ENCODE measurements around the gene TRIO. TPM values are rescaled to one million over a fixed set of nuclear protein-coding genes. Genes with fewer than 3 reads are reported as not detected.

TRIO gene
- total RNA-seq, 3 donors from 2014 or later: 4.6 to 6.6 (median 5.7) TPM

DNA sequence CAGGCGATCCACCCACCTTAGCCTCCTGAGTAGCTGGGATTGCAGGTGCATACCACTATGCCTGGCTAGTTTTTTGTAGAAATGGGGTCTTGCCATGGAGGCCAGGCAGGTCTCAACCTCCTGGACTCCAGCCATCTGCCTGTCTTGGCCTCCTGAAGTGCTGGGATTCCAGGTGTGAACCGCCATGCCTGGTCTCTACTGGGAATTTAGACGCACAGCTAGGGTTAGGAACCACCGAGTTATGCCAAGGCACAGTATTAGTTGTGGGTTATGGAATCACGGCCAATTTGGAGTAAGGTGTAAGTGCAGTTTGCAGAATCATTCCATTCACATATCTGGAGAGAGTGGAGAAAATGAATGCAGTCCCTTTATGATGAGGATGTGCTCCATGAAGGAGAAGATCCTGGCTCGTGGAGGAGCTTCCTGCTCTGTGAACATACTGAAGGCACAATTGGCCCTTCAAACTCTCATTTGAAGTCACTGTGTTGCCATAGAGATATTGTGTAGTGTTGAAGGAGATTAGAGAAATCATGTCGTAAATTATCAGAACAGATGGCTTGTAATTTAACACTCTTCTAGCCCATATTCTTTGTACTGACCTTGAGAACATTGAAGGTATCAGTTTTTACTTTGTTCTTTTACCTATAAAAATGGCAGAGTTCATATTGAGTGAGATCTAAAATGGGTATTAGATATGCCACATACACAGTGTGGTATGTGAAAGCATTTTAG lies 18.8 kb downstream of the TRIO start:
- H3K27me3 Mint-ChIP-seq (ENCODE audit: low read depth): peaks cover 5% of the 10 kb centered on the region
- peaks cover 4% of the 10 kb centered on the region for H3K9me3 Mint-ChIP-seq
- H3K4me1 Mint-ChIP-seq (ENCODE audit: low read depth): no peaks in the 10 kb centered on the region

DNA sequence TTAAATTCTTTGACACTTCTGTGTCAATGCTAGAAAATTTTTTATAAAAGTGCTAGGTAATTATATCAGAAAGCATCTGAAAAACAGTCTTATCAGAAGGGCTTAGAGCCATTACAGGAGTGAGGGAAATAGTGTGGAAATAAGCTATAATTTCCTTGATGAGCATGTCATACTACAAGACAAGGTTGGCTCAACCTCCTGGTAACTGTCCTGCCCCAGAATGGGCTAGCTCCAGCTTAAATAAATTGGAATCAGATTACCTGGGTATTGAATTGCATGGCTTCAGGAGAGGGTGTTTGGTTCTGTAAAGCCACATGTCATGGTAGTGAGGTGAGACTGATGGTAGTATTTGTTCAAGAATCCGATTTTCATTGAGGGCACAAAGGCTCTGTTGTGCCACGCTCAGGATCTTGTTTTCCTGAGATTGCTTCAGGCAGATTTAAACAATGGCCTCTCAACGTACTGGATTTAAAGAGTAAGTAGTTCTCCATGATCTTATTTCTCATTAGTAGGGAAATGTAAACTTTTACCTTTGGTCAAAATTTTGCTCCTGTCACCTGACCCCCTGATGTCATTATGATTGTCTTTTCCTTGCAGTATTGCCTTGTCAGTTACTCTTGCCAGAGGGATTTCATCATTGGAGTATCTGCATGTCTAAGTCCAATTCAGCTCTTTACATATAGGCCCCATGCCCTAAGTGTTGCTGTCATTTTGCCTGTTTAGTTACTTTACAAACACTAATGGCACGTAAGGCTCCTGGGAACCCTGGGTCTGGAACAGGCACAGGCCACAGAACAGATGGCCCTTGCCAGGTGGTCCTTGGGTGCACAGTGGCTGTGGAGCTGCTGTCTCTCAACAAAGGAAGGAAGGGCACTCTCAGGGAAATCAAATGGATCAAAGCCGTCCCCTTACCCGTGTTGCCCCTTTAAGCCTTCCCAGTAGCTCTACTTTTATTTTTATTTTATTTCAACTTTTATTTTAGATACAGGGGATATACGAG lies 21.3 kb downstream of the TRIO start:
- DNase-seq (no peak), ATAC-seq (no peak)
- Mint-ChIP-seq H3K9me3 (peaks cover 4% of the 10 kb centered on the region), H3K36me3 (ENCODE audit: insufficient read depth) (no peaks in the 10 kb centered on the region), H3K27me3 (ENCODE audit: low read depth) (peaks cover 2% of the 10 kb centered on the region), H3K4me3 (no peak overlapping the region), H3K4me1 (ENCODE audit: low read depth) (no peaks in the 10 kb centered on the region)

More for the DNA sequence above, 18.8 kb downstream of the TRIO start:
- no peak for ATAC-seq
- no peak for DNase-seq
- H3K36me3 Mint-ChIP-seq (ENCODE audit: insufficient read depth): no peaks in the 10 kb centered on the region
- no peak overlapping the region for H3K4me3 Mint-ChIP-seq

DNA sequence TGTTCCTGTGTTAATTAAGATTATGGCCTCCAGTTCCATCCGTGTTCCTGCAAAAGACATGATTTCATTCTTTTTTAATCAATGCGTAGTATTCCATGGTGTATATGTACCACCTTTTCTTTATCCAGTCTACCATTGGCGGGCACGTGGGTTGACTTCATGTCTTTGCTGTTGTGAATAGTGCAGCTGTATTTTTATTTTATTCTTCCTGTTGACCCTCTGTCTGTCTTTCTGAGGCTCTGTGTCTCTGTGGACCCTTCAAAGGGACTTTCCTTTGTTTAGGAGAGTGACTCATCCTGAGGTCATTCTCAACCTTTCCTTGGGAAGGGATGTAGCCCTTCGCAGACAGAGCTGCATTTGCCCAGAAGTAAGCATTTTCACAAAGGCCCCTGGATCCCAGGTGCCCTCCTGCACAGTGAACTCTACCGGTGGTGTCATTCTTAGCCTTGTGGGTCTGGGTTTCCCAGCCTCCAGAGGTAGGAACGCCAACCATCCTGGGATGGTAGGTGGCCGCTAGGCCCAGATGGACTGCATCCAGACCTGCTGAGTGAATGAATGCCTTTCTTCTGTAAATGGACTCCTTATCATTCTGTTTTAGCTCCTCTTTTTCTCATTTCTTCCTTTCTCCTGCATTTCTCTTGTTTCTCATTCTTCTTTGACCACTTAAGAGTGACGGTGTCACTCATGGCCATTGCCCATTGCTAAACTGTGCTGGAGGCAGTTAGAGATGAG lies 22.4 kb downstream of the TRIO start:
- Mint-ChIP-seq H3K4me1 (ENCODE audit: low read depth) (no peaks in the 10 kb centered on the region), H3K9me3 (peaks cover 4% of the 10 kb centered on the region), H3K4me3 (no peak overlapping the region), H3K36me3 (ENCODE audit: insufficient read depth) (no peaks in the 10 kb centered on the region), H3K27me3 (ENCODE audit: low read depth) (peaks cover 2% of the 10 kb centered on the region)
- DNase-seq: no peak
- no peak for ATAC-seq

DNA sequence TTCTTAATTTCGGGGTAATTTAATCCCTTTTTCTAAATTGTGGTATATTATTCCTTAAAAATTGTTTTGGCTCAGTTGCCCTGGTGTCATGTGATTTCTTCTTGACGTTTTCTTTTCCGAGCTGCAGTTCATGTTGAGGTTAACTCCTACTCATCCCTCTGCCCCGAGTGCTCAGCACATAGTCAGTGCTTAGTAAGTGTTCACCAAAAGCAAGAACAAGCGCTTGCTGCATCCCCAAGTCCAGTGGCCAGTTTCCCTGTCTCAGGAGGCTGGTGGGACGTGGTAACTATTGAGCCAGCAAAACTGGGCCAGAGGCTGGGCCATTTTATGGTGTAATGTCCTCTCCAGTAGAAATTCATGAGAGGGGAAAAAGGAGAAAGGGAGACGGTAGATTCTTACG lies 23.3 kb downstream of the TRIO start:
- Mint-ChIP-seq H3K4me1 (ENCODE audit: low read depth) (no peaks in the 10 kb centered on the region), H3K36me3 (ENCODE audit: insufficient read depth) (no peaks in the 10 kb centered on the region), H3K9me3 (peaks cover 4% of the 10 kb centered on the region), H3K27me3 (ENCODE audit: low read depth) (peaks cover 2% of the 10 kb centered on the region), H3K4me3 (no peak overlapping the region)
- DNase-seq (no peak), ATAC-seq (no peak)

DNA sequence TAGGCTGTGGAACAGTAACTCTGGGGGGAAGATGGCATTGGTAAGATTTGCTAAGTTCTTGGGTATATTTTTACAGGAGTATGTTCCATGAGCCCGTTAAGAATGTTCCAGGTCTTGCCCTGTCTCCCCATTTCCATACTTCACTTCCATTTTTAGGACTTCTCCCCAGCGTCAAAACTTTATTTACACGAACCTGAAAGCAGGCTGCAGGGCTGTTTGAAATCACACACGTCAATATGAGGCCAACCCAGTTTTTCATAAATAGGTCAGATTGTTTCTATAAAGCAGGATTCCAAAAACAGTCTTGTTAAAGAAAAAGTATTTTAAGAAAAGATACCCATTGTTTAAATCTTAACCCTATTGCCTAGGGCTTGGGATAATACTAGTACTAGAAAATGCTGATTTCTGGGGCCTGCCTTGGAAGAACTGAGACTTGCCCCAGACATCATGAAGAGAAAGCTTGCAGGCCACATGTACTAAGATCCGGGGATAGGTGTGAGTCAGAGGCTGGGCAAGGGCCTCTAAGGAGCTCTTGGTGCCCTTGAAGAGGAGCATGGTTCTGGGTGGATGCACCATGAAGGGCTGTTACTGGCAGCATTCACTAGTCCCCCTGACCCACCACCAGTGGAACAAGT lies 24.2 kb downstream of the TRIO start:
- no peak for ATAC-seq
- H3K4me1 Mint-ChIP-seq (ENCODE audit: low read depth): no peaks in the 10 kb centered on the region
- H3K4me3 Mint-ChIP-seq: no peak overlapping the region
- no peak for DNase-seq
- peaks cover 3% of the 10 kb centered on the region for H3K27me3 Mint-ChIP-seq (ENCODE audit: low read depth)
- no peaks in the 10 kb centered on the region for H3K36me3 Mint-ChIP-seq (ENCODE audit: insufficient read depth)
- H3K9me3 Mint-ChIP-seq: peaks cover 4% of the 10 kb centered on the region

DNA sequence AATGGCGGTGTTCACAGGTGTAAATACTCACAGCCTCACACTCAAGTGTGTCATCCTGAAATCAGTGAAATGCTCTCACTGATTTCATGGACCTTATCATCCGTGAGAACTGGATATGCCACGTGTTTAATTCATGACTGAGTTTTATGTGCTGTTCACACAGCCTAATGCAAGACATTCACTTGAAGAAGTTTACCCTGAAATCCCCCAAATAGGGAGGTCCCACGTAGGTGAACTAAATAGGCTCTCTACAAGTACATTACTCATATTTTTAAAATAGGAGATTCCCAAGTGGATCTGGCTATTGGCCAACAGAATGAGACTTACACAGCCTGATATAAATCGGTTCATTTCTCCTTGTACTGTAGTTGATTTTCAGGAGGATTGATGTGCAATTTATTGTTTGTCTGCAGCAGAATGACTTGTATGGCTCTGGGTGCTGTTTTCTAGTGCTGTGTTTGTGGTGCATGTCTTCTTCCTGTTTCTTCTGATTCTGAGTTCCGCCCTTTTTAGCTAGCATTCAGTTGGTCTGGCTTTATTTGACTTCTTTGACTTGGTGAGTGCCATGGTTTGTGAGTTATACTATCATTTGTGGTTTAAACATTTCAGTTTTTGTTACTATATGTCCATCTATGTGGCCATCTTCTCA lies 25.1 kb downstream of the TRIO start:
- DNase-seq (no peak), ATAC-seq (no peak)
- Mint-ChIP-seq H3K9me3 (peaks cover 4% of the 10 kb centered on the region), H3K4me1 (ENCODE audit: low read depth) (no peaks in the 10 kb centered on the region), H3K27me3 (ENCODE audit: low read depth) (peaks cover 10% of the 10 kb centered on the region), H3K4me3 (no peak overlapping the region), H3K36me3 (ENCODE audit: insufficient read depth) (no peaks in the 10 kb centered on the region)

DNA sequence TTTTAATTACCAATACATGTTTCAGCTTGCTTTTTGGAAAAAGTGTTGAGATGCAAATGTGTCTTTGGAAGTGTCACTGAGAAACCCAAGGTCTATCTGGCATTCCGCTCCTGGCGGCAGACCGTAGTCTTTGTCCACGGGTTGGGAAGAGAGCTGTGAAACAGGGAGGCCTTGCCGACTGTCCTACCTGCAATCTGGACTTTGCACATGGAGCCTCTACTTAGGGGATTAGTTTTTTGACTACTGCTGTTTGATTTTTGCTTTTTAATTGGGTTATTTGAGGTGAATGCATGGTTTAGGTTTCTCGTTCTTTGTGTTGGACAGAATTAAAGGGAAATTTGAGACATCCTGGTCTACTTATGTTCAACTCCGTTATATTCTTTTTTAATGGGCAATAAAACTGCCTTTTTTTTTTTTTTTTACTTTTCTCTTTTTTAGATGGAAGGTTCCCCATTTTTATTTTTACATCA lies 25.7 kb downstream of the TRIO start:
- Mint-ChIP-seq H3K4me1 (ENCODE audit: low read depth) (no peaks in the 10 kb centered on the region), H3K27me3 (ENCODE audit: low read depth) (peaks cover 15% of the 10 kb centered on the region), H3K9me3 (peaks cover 4% of the 10 kb centered on the region), H3K36me3 (ENCODE audit: insufficient read depth) (no peaks in the 10 kb centered on the region), H3K4me3 (no peak overlapping the region)
- no peak for ATAC-seq
- no peak for DNase-seq

DNA sequence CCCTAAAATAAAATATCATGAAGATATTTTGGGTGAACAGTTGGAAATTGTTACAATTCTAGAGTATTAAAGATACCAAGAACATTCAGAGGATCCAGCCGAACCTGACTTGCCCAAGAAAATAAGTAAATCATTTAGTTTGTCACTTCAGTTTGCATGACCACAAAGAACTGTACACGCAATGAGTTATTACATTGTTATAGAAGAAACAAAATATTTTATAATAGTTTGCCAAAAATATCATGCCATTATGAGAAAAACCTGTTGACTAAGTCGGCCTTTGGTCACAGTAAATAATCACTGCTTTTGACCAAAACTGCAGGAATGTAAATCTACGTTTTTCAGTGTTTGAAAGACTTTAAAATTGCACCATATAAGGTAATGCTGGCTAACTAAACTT lies 27.9 kb downstream of the TRIO start:
- ATAC-seq: no peak
- no peaks in the 10 kb centered on the region for H3K4me1 Mint-ChIP-seq (ENCODE audit: low read depth)
- peaks cover 21% of the 10 kb centered on the region for H3K27me3 Mint-ChIP-seq (ENCODE audit: low read depth)
- no peaks in the 10 kb centered on the region for H3K36me3 Mint-ChIP-seq (ENCODE audit: insufficient read depth)
- no peak overlapping the region for H3K4me3 Mint-ChIP-seq
- no peak for DNase-seq
- H3K9me3 Mint-ChIP-seq: no peaks in the 10 kb centered on the region

DNA sequence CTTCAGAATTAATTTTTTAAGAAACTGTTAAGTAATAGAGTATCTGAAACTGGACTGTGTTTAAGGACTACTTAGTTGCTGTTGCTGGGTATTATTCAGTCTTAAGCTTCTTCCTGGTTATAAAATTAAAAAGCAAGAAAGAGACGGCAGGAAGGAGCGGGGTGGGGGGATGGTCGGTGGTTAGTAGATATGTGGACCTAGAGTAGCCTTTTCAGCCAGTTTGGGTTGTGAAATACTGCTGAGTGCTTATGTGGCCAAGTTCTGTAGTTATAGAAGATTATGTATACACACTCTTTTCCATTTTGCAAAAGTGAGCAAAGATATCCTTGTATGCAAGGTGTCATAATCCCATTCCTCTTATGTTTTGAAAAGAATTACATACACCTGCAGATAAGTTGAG lies 28.5 kb downstream of the TRIO start:
- H3K36me3 Mint-ChIP-seq (ENCODE audit: insufficient read depth): no peaks in the 10 kb centered on the region
- H3K4me1 Mint-ChIP-seq (ENCODE audit: low read depth): no peaks in the 10 kb centered on the region
- no peaks in the 10 kb centered on the region for H3K9me3 Mint-ChIP-seq
- peaks cover 21% of the 10 kb centered on the region for H3K27me3 Mint-ChIP-seq (ENCODE audit: low read depth)
- H3K4me3 Mint-ChIP-seq: no peak overlapping the region
- ATAC-seq (no peak), DNase-seq (no peak)

DNA sequence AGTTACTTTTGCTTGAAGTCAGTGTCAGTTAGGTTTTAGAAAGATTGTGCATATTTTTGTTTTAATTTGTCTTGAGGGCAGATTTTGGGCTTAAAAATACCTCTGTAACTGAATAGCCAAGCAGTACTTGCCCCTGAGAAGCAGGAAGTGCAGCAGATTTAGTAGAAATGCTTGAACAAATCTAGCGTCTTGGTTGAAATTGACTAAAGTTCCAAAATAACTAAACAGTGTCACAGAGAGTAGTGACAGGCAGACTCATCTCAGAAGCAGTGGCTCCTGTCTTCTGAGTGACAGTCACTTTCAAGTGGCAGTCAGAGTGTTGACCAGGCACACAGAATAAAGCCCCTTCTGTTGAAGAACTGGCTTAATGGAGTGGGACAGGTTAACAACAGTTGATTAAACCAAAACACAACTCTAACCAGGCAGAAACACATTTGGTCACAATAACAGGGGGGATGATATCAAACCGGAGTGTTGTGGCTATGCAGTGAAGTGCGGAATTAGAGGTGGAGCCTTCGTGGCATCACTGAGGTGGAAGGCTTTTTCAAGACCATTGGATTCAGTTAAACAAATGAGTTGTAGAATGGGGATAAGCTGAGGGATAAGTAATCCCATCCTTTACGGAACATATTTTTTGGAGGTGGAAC lies 29.1 kb downstream of the TRIO start:
- Mint-ChIP-seq H3K27me3 (ENCODE audit: low read depth) (peaks cover 21% of the 10 kb centered on the region), H3K4me1 (ENCODE audit: low read depth) (no peaks in the 10 kb centered on the region), H3K36me3 (ENCODE audit: insufficient read depth) (no peaks in the 10 kb centered on the region), H3K4me3 (no peak overlapping the region), H3K9me3 (no peaks in the 10 kb centered on the region)
- no peak for ATAC-seq
- DNase-seq: no peak

DNA sequence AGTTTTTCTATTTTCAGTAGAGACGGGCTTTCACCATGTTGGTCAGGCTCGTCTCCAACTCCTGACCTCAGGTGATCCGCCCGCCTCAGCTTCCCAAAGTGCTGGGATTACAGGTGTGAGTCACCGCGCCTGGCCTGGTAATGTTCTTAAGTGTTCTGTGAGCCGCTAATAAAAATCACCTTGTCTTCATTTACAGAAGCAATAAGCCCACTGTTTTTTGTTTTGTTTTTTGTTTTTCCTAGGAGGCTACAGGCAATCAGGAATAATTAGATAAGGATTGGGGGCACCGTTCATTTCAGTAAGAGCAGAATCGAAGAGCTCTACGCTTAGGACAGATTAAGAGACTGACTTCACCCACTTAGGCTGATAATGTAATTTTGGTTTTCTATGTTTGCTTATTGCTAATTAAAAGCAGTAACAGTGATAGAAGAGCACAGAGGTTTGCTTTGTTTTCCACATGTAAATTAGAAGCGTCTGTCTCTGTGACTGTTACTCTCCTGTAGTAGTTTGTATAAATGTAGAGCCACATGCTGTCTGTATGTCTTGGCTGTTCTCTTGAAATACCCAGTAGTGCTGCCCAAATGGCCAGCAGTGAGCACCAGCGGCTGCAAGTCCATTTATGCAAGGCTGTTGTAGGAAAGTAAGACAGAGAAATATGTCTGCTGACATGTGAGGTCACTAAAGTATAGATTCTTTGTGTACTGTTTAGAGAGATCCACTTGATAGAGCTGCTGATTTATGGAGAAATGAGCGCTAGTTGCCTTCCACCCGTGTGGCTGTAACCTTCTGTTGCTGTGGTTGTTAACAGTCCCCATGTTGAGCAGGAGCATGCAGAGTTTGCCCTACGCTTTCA lies 30.5 kb downstream of the TRIO start:
- Mint-ChIP-seq H3K36me3 (ENCODE audit: insufficient read depth) (no peaks in the 10 kb centered on the region), H3K4me3 (no peak overlapping the region), H3K27me3 (ENCODE audit: low read depth) (peaks cover 22% of the 10 kb centered on the region), H3K9me3 (no peaks in the 10 kb centered on the region), H3K4me1 (ENCODE audit: low read depth) (no peaks in the 10 kb centered on the region)
- ATAC-seq (no peak), DNase-seq (no peak)

DNA sequence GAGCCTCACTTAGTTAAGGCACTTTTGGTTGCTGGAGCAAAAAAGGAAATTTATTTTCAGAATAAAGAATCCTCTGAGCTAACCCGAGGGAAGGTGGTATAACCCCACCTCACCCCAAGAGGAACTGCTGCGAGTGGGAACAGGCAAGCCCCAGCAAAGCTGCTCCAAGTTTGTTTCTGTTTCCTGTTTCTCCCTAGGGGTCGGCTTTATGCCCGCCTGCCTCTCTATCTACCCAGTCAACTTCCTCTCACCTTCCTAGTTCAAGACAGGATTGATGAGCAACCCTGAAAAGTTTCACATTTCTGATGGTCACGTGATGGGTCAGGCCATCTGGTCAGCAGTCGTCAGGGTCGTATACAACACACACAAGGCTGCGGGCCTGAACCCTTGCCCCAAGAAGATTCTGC lies 31.1 kb downstream of the TRIO start:
- DNase-seq: no peak
- H3K4me1 Mint-ChIP-seq (ENCODE audit: low read depth): no peaks in the 10 kb centered on the region
- no peak for ATAC-seq
- H3K4me3 Mint-ChIP-seq: no peak overlapping the region
- H3K27me3 Mint-ChIP-seq (ENCODE audit: low read depth): peaks cover 22% of the 10 kb centered on the region
- H3K36me3 Mint-ChIP-seq (ENCODE audit: insufficient read depth): no peaks in the 10 kb centered on the region
- H3K9me3 Mint-ChIP-seq: no peaks in the 10 kb centered on the region

Data from activated T-cell treated with anti-CD3 and anti-CD28 coated beads, Interleukin-2, amount 50 U/mL, for 4 hours (primary cell).